Choroid plexus epithelial cell (primary cell): ENCODE data around the gene KRTAP10-11.

Experiments
- DNase-seq: peaks from one replicate; pipeline ENCODE4 v3.0.0-alpha.2; 2010; ENCODE audit warnings: low read depth
- H3K4me3 ChIP-seq: 2 replicates; pipeline ENCODE4 v1.5.1; 2011; ENCODE audit warnings: low read depth, mild to moderate bottlenecking, control low read depth, low read length, moderate library complexity
- TF ChIP-seq, protein P1 (sequence below): conservative IDR thresholded peaks from 2 replicates; pipeline ENCODE4 v1.5.1; 2011; ENCODE audit warnings: low read depth, mild to moderate bottlenecking, control low read depth, inconsistent platforms, low read length, moderate library complexity

Gene KRTAP10-11

DNA sequence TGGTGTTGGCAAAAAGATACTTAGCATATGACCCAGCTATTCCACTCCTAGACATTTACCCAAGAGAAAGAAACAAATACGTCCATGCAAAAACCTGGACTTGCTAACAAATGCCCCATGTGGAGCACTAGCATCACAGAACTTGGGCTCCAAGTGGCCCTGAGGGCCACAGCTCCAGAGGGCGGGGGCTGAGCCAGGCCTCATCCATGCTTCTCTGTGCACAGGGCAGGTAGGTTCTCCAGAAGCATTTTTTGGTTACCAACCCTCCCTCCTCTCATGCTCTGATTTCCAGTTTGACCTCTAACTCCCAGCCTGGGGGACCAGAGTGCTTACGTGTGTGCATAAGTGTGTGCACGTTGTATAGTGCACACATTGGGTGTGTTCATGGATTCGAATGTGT lies 18.5 kb downstream of the KRTAP10-11 start:
- no peak overlapping the region for H3K4me3 ChIP-seq
- no peak for DNase-seq
- TF ChIP-seq, protein P1, sequence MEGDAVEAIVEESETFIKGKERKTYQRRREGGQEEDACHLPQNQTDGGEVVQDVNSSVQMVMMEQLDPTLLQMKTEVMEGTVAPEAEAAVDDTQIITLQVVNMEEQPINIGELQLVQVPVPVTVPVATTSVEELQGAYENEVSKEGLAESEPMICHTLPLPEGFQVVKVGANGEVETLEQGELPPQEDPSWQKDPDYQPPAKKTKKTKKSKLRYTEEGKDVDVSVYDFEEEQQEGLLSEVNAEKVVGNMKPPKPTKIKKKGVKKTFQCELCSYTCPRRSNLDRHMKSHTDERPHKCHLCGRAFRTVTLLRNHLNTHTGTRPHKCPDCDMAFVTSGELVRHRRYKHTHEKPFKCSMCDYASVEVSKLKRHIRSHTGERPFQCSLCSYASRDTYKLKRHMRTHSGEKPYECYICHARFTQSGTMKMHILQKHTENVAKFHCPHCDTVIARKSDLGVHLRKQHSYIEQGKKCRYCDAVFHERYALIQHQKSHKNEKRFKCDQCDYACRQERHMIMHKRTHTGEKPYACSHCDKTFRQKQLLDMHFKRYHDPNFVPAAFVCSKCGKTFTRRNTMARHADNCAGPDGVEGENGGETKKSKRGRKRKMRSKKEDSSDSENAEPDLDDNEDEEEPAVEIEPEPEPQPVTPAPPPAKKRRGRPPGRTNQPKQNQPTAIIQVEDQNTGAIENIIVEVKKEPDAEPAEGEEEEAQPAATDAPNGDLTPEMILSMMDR: no peak

DNA sequence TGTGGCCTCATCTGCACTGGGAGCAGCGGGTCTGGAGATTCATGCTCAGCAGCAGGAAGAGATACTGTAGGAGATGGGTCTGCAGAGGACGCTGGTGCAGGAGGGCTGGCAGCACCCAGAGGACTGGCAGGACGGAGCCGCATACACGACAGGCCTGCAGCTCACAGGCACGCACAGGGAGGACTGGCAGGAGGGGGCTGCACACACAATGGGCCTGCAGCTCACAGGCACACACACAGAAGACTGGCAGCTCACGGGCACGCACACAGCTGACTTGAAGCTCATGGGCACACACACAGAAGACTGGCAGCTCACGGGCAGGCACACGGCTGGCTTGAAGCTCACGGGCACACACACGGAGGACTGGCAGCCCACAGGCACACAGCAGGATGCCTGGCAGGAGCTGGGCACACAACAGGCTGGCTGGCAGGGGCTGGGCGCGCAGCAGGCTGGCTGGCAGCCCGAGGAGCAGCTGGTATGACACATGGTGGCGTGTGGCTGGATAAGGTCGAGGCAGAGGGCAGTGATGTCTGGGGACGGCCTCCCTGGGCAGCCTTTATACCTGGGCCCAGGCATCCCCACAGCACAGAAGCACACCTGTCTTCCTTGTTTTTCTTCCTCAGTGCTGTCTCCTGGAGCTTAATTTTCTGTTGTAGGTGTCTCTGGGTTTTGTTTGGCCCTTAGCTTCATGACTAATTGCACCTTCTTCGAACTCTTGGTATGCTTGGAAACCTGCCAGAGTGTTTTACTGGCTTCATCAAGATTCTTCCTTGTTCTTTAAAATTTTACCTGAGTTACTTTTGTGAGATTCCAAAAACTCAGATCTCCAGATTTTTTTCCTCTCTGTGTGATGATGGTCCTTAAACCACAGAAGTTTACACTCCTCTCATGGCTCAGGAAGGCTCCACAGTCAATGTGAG lies 20.4 kb downstream of the KRTAP10-11 start, which contains the start of gene KRTAP12-2:
KRTAP12-2 (minus strand) TSS at position 527 of the 920 bp plus-strand sequence; CDS start at position 486, 41 bp downstream.
- TF ChIP-seq, protein P1: no peak
- H3K4me3 ChIP-seq: no peak within 1 kb of the TSS
- DNase-seq: no peak

DNA sequence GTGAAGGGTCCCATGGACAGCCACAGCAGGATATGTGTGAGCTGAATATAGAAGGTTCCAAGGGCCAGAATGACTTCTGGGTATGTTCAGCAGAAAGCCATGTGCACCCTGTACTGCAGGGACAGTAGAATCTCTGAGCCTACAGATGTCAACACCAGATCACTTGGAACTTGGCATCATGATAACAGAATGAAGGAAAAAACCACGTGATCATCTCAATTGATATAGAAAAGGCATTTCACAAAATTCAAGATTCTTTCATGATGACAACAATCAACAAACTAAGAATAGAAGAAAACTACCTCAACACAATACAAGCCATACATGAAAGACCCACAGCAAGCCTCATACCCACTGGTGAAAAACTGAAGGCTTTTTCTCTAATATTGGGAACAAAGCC lies 21.4 kb downstream of the KRTAP10-11 start:
- no peak overlapping the region for H3K4me3 ChIP-seq
- TF ChIP-seq, protein P1: no peak
- DNase-seq: no peak

DNA sequence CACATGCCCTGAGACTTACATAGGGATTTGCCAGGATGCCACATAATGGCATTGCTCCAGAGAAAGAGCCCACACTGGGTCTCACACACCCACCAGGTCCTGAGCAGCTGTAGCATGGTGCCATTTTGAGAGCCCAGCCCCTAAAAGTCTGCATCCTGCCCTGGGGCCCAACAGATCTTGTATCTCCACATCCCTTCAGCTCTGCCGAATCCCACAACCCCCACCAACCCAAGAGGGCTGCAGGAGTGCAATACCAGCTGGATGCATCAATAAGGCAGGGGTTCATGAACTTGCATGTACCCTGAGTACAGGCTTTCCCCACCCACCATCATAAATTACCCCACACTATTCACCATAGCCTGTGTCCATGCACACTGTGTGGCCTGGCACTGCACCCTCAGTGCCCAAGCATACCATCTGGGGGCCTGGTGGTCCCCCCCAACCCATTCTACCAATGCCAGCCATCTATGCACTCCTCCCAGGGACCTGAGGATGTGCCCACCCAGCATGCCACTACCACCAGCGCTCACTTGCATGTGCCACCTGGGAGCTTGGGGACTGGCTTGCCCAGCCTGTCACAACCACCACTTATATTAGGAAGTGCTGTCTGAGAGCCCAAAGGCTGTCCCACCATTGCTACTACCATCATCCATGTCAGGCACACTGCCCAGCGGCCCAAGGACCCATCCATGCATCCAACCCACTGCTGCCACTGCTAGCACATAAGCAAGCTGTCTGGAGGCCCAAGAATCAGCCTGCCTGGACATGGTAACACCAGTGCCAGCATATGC lies 24.6 kb downstream of the KRTAP10-11 start:
- TF ChIP-seq, protein P1: no peak
- no peak for DNase-seq
- H3K4me3 ChIP-seq: no peak overlapping the region

DNA sequence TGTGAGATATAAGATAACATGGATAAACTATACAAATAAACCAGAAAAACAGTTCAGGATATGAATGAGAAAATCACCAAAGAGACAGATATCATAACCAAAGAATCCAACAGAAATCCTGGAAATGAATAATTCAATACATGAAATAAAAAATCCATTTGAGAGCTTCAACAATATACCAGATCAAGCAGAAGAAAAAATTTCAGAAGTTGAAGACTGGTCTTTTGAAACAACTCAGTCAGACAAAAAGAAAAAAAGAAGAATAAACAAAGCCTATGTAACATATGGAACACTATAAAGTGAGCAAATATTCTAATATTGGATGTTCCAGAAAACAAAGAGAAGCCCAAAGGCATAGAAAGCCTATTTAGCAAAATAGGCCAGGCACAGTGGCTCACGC lies 25.7 kb downstream of the KRTAP10-11 start:
- TF ChIP-seq, protein P1: no peak
- no peak overlapping the region for H3K4me3 ChIP-seq
- no peak for DNase-seq

DNA sequence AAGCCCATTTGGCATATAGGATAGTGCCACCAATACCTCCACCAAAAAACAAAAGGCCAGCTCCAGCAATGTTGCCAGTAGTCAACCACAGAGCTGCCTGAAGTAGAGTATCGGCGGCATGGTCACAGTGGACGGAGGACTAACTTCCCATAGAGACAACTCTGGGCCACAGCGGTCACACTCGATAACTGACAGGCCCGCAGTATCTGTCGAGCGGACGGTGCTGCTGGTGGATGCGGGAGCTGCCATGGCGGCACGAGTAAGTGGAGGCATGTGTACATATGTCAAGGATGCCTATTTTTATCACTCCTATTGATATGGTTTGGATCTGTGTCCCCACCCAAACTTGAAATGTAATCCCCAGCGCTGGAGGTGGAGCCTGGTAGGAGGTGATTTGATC lies 31.7 kb downstream of the KRTAP10-11 start:
- no peak overlapping the region for H3K4me3 ChIP-seq
- TF ChIP-seq, protein P1: no peak
- DNase-seq: no peak
